Measurements from ENCODE around the gene GUCY2F.

GUCY2F gene

GRCh38 chrX:109382332-109382731 is 99.6 kb downstream of the GUCY2F start:
- H3K4me3 ChIP-seq (ENCODE audit: low read length): no peak overlapping the region
- TF ChIP-seq, protein P1, sequence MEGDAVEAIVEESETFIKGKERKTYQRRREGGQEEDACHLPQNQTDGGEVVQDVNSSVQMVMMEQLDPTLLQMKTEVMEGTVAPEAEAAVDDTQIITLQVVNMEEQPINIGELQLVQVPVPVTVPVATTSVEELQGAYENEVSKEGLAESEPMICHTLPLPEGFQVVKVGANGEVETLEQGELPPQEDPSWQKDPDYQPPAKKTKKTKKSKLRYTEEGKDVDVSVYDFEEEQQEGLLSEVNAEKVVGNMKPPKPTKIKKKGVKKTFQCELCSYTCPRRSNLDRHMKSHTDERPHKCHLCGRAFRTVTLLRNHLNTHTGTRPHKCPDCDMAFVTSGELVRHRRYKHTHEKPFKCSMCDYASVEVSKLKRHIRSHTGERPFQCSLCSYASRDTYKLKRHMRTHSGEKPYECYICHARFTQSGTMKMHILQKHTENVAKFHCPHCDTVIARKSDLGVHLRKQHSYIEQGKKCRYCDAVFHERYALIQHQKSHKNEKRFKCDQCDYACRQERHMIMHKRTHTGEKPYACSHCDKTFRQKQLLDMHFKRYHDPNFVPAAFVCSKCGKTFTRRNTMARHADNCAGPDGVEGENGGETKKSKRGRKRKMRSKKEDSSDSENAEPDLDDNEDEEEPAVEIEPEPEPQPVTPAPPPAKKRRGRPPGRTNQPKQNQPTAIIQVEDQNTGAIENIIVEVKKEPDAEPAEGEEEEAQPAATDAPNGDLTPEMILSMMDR (conservative IDR thresholded peaks at IDR 0.05; ENCODE audit: low read length): no peak
- no peak for DNase-seq (ENCODE audit: low read depth)

DNA sequence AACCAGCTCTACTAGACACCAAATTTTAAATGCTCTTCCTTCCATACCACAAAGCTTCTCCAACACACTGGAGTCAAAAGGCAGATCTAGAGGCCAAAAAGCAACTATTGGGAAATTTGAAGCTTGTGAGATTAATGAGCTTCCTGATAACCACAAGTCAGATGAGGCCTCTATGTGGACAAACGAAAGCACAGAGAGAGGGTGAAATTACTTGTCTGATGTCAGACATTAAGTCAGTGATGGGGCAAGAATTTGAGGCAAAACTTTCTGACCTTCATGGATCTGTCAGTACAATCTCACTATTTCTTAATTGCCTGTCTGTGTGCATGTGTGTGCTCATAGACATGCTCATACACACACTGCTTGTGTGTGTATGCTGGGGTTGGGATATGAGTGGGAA is 103.6 kb downstream of the GUCY2F start:
- DNase-seq (ENCODE audit: low read depth): no peak
- H3K4me3 ChIP-seq (ENCODE audit: low read length): no peak overlapping the region
- TF ChIP-seq, protein P1 (conservative IDR thresholded peaks at IDR 0.05; ENCODE audit: low read length): no peak

DNA sequence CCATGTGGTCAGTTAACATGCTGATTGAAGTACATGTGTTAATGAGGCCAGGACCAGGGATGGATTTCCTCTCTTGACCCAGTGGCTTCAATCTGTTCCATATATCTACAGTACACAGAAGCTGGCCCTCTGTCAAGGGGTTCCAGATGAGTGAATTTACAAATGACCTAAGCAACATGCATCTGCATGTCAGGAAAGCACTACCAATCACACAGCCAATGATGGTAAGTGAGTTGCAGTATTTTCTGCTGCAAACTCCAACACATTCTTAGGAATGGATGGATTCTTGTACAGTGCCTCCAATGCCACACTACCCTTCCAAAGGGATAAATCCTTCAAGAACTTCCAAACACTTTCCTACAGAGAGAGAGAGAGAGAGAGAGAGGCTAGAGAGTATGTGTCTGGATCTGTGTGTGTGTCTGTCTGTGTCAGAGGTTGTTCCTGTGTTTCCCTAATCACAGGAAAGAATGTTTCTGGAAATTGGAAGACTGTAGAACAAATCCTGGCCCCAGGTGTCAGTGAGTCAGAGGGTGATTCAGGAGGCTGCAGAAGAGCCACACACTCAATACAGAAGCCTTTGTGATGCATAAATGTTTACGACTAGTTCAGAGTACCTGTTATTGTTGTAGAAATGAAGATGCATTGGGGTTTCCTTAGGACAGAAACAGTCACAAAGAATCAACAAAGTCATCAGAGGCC is 107.5 kb downstream of the GUCY2F start:
- no peak for DNase-seq (ENCODE audit: low read depth)
- no peak overlapping the region for H3K4me3 ChIP-seq (ENCODE audit: low read length)
- TF ChIP-seq, protein P1 (conservative IDR thresholded peaks at IDR 0.05; ENCODE audit: low read length): no peak

GRCh38 chrX:109373468-109373867 is 108.4 kb downstream of the GUCY2F start:
- H3K4me3 ChIP-seq (ENCODE audit: low read length): no peak overlapping the region
- no peak for DNase-seq (ENCODE audit: low read depth)
- TF ChIP-seq, protein P1 (conservative IDR thresholded peaks at IDR 0.05; ENCODE audit: low read length): no peak

GRCh38 chrX:109372716-109373115 is 109.2 kb downstream of the GUCY2F start:
- no peak for DNase-seq (ENCODE audit: low read depth)
- H3K4me3 ChIP-seq (ENCODE audit: low read length): no peak overlapping the region
- TF ChIP-seq, protein P1 (conservative IDR thresholded peaks at IDR 0.05; ENCODE audit: low read length): no peak

DNA sequence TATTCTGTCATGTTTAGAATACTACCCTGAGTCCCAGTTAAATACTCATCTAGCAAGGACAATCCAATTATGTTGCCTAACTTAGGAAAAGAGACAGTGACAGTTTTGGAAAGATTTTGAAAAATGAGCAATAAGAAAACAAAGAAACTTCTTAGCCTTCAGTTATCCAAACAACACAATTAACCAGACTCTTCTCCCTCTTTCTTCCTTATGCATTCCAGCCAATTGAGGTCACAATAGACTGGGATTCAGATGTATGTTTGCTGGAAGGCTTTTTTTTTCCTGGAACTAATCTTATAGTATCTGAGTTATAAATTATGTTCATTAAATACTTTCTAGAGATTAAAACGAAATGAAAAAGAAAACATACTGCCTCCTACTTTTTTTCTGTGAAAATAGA is 109.6 kb downstream of the GUCY2F start:
- no peak overlapping the region for H3K4me3 ChIP-seq (ENCODE audit: low read length)
- no peak for DNase-seq (ENCODE audit: low read depth)
- TF ChIP-seq, protein P1 (conservative IDR thresholded peaks at IDR 0.05; ENCODE audit: low read length): no peak

GRCh38 chrX:109362101-109362500 is 119.8 kb downstream of the GUCY2F start:
- H3K4me3 ChIP-seq (ENCODE audit: low read length): no peak overlapping the region
- no peak for DNase-seq (ENCODE audit: low read depth)
- TF ChIP-seq, protein P1 (conservative IDR thresholded peaks at IDR 0.05; ENCODE audit: low read length): no peak
